Endothelial cell (in vitro differentiated cells): Measurements from ENCODE around the gene CLDN16. TPM values are rescaled to one million over a fixed set of nuclear protein-coding genes. Genes with fewer than 3 reads are reported as not detected.

ENCODE experiments used
- DNase-seq: peaks from one replicate; pipeline ENCODE4 v3.0.0; 2021; ENCODE audit warnings: low spot score
- H3K27ac Mint-ChIP-seq: one replicate; pipeline ENCODE4 v1.8.0; 2021; ENCODE audit warnings: mixed read lengths, inconsistent platforms; ENCODE audit not compliant: unreplicated experiment
- H3K27me3 Mint-ChIP-seq: one replicate; pipeline ENCODE4 v1.8.0; 2021; ENCODE audit warnings: mild to moderate bottlenecking, moderate library complexity, mixed read lengths, inconsistent platforms; ENCODE audit not compliant: unreplicated experiment
- H3K36me3 Mint-ChIP-seq: one replicate; pipeline ENCODE4 v1.8.0; 2021; ENCODE audit warnings: mild to moderate bottlenecking, low read depth, mixed read lengths, inconsistent platforms; ENCODE audit not compliant: unreplicated experiment
- H3K4me1 Mint-ChIP-seq: one replicate; pipeline ENCODE4 v1.8.0; 2021; ENCODE audit warnings: mild to moderate bottlenecking, mixed read lengths, inconsistent platforms; ENCODE audit not compliant: unreplicated experiment
- H3K4me3 Mint-ChIP-seq: one replicate; pipeline ENCODE4 v1.8.0; 2021; ENCODE audit warnings: mild to moderate bottlenecking, mixed read lengths, inconsistent platforms; ENCODE audit not compliant: unreplicated experiment
- H3K9me3 Mint-ChIP-seq: one replicate; pipeline ENCODE4 v1.8.0; 2021; ENCODE audit warnings: mixed read lengths, inconsistent platforms; ENCODE audit not compliant: unreplicated experiment
- total RNA-seq: library from RNA; stranded (reverse); fragmentation: NEBNext Ultra II Directional; extraction: Animal tissue kit (Norgen Biotek cat#: 25700); gene quantifications from one replicate; pipeline ENCODE4 v1.2.1, GENCODE V29; 2021; ENCODE audit not compliant: unreplicated experiment
- TF ChIP-seq, protein P1 (sequence below): fragments of 200-600 bp; sonication (generic); IDR thresholded peaks from one replicate; pipeline ENCODE4 v1.5.0; 2021; ENCODE audit warnings: antibody characterized with exemption; ENCODE audit not compliant: unreplicated experiment

Gene CLDN16
- total RNA-seq, 1 donor from 2014 or later, result not detected

- Mint-ChIP-seq H3K4me3 (no peak overlapping the region), H3K27me3 (no peaks in the 10 kb centered on the region), H3K36me3 (no peaks in the 10 kb centered on the region), H3K27ac (no peak overlapping the region), H3K9me3 (no peaks in the 10 kb centered on the region), H3K4me1 (no peaks in the 10 kb centered on the region)
- TF ChIP-seq, protein P1, sequence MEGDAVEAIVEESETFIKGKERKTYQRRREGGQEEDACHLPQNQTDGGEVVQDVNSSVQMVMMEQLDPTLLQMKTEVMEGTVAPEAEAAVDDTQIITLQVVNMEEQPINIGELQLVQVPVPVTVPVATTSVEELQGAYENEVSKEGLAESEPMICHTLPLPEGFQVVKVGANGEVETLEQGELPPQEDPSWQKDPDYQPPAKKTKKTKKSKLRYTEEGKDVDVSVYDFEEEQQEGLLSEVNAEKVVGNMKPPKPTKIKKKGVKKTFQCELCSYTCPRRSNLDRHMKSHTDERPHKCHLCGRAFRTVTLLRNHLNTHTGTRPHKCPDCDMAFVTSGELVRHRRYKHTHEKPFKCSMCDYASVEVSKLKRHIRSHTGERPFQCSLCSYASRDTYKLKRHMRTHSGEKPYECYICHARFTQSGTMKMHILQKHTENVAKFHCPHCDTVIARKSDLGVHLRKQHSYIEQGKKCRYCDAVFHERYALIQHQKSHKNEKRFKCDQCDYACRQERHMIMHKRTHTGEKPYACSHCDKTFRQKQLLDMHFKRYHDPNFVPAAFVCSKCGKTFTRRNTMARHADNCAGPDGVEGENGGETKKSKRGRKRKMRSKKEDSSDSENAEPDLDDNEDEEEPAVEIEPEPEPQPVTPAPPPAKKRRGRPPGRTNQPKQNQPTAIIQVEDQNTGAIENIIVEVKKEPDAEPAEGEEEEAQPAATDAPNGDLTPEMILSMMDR, result no peak
- no peak for DNase-seq
Observed at GRCh38 chr3:190382082-190382481, 5.9 kb upstream of the CLDN16 start.

DNA sequence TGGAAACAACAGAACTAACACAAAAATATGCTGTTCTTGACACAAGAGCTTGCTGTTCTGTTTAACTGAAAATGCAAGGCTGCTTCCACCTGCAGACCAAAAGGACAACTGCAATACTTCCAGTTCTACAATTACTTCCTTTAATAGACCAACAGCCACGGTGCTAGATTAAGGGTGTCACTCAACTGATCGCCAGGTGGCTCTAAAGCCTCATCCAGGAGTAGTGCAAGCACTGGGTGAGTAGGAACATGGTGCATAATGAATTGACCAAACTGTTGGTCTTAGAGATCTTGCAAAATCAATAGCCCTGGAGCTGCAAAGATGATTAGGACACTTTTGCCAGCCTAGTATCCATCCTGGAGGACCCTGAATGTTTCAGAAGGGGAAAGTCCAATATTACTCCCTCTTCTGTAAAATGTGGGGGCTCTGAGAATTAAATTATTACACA, 3.6 kb upstream of the CLDN16 start:
- DNase-seq, result no peak
- H3K36me3 Mint-ChIP-seq, result no peaks in the 10 kb centered on the region
- TF ChIP-seq, protein P1, result no peak
- no peaks in the 10 kb centered on the region for H3K4me1 Mint-ChIP-seq
- no peaks in the 10 kb centered on the region for H3K9me3 Mint-ChIP-seq
- no peak overlapping the region for H3K4me3 Mint-ChIP-seq
- H3K27me3 Mint-ChIP-seq, result no peaks in the 10 kb centered on the region
- H3K27ac Mint-ChIP-seq, result no peak overlapping the region

DNA sequence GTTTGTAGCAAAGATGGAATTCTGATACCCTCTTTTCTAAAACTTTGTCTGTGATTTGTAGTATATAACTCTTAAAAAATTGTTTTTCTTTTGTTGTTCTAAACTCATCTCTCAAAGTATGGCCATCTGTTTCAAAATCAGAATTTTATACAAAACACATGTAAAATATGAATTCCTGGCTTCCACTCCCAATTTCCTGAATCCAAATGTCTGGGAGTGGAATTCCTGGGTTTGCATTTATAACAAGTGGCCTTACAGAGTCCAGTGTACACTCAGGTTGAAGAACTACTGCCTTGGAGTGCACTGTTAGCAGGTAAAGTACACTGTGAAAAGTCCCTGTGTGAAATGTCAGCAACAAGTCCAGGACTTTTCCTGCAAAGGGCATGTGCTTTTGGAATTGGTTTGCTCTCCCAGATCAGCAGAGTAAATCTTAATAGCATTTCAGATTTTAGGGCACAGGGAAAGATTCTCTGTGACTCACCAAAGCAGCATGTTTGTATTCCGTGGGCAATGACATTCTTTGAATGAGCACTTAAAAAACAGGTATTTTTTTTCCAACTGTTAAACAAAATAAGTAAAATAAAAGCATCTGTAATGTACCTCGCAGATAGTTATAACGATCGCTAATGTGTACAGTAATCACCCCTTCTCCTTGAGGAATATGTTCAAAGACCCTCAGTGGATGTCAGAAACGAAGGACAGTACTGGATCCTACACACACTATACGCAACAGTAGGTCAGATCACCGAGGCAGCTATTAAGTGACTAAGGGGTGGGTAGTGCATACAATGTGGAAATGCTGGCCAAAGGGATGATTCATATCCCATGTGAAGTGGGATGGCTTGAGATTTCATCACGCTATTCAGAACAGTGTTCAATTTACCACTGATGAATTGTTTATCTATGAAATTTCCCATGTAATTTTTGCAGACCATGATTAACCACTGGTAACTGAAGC, 2.0 kb upstream of the CLDN16 start:
- TF ChIP-seq, protein P1, result no peak
- H3K36me3 Mint-ChIP-seq, result no peaks in the 10 kb centered on the region
- DNase-seq, result no peak
- no peak overlapping the region for H3K27ac Mint-ChIP-seq
- H3K27me3 Mint-ChIP-seq, result no peaks in the 10 kb centered on the region
- H3K4me3 Mint-ChIP-seq, result no peak overlapping the region
- no peaks in the 10 kb centered on the region for H3K4me1 Mint-ChIP-seq
- no peaks in the 10 kb centered on the region for H3K9me3 Mint-ChIP-seq

DNA sequence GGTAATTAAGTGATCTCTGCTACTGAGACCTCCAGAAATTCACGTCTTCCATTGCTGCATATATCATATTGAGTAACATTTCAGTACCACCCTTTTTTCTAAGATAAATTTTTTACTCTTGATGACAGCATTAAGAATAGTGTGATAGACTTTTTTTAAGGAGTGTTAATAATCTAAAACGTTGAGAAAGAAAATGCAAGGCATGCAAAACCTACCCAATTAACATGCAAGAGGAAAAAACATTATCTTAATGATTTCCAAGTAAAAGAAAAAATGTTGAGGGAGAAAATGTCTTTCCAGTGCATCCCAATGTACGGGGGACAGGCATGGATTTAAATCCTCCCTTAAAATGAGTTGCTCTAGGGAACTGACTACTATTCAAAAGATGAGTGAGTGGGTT, 740 bp downstream of the CLDN16 start:
- H3K4me1 Mint-ChIP-seq, result no peaks in the 10 kb centered on the region
- no peak overlapping the region for H3K27ac Mint-ChIP-seq
- DNase-seq, result no peak
- H3K36me3 Mint-ChIP-seq, result no peaks in the 10 kb centered on the region
- H3K4me3 Mint-ChIP-seq, result no peak overlapping the region
- H3K27me3 Mint-ChIP-seq, result no peaks in the 10 kb centered on the region
- TF ChIP-seq, protein P1, result no peak
- no peaks in the 10 kb centered on the region for H3K9me3 Mint-ChIP-seq

DNA sequence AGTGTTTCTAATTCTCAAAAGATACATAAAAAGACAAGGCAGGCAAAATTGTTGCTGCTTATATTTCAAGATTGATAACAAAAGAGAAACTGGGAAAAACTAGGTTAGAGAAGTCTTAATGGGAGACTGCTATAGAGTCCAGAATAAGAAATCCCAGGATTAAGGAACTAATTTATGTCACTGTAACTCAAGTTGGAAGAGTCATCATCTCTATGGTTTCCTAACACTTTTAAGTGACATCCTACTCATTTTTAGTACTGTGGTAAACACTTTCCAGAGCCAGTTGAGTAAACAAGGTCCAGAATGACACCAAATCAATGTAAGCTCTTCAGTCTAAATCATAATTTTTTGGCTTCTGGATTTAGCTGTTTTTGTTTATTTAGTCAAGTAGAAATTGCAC, 8.0 kb downstream of the CLDN16 start:
- H3K27ac Mint-ChIP-seq, result no peak overlapping the region
- no peak for DNase-seq

More for the DNA sequence above, 8.0 kb downstream of the CLDN16 start:
- H3K9me3 Mint-ChIP-seq, result no peaks in the 10 kb centered on the region
- H3K27me3 Mint-ChIP-seq, result peaks cover 2% of the 10 kb centered on the region
- H3K4me1 Mint-ChIP-seq, result no peaks in the 10 kb centered on the region
- no peak overlapping the region for H3K4me3 Mint-ChIP-seq
- TF ChIP-seq, protein P1, result no peak
- H3K36me3 Mint-ChIP-seq, result no peaks in the 10 kb centered on the region
